BE2C (cell line): Measurements from ENCODE around the gene COL23A1.

ENCODE experiments used
- DNase-seq: peaks from one replicate; pipeline ENCODE4 v3.0.0-alpha.2; 2020
- H3K27me3 ChIP-seq: fragments of 250-450 bp; sonication (Bioruptor Pico); 2 replicates; pipeline ENCODE4 v1.5.1; 2020; ENCODE audit warnings: mild to moderate bottlenecking
- H3K36me3 ChIP-seq: fragments of 250-450 bp; sonication (Bioruptor Pico); 2 replicates; pipeline ENCODE4 v1.5.1; 2020; ENCODE audit warnings: mild to moderate bottlenecking
- H3K4me1 ChIP-seq: fragments of 250-450 bp; sonication (Bioruptor Pico); 2 replicates; pipeline ENCODE4 v1.5.1; 2020
- H3K4me3 ChIP-seq: 2 replicates; pipeline ENCODE4 v1.5.1; 2011; ENCODE audit warnings: low read depth, low read length
- H3K9me3 ChIP-seq: fragments of 250-450 bp; sonication (Bioruptor Pico); 2 replicates; pipeline ENCODE4 v1.5.1; 2020
- TF ChIP-seq, protein P1 (sequence below): IDR thresholded peaks from 2 replicates; pipeline ENCODE4 v1.5.1; 2012; ENCODE audit warnings: mild to moderate bottlenecking, low read depth, low read length

COL23A1 gene

GRCh38 chr5:178337334-178337741 lies 252.9 kb downstream of the COL23A1 start:
- H3K9me3 ChIP-seq, result no peaks in the 10 kb centered on the region
- H3K4me3 ChIP-seq, result peak overlapping the region; percentile 43
- TF ChIP-seq, protein P1, sequence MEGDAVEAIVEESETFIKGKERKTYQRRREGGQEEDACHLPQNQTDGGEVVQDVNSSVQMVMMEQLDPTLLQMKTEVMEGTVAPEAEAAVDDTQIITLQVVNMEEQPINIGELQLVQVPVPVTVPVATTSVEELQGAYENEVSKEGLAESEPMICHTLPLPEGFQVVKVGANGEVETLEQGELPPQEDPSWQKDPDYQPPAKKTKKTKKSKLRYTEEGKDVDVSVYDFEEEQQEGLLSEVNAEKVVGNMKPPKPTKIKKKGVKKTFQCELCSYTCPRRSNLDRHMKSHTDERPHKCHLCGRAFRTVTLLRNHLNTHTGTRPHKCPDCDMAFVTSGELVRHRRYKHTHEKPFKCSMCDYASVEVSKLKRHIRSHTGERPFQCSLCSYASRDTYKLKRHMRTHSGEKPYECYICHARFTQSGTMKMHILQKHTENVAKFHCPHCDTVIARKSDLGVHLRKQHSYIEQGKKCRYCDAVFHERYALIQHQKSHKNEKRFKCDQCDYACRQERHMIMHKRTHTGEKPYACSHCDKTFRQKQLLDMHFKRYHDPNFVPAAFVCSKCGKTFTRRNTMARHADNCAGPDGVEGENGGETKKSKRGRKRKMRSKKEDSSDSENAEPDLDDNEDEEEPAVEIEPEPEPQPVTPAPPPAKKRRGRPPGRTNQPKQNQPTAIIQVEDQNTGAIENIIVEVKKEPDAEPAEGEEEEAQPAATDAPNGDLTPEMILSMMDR, result no peak
- H3K27me3 ChIP-seq, result no peaks in the 10 kb centered on the region
- H3K36me3 ChIP-seq, result no peaks in the 10 kb centered on the region
- peak; percentile 61 for DNase-seq
- peaks cover 7% of the 10 kb centered on the region for H3K4me1 ChIP-seq

- DNase-seq, result peak; percentile 41
- peaks cover 7% of the 10 kb centered on the region for H3K4me1 ChIP-seq
- H3K9me3 ChIP-seq, result no peaks in the 10 kb centered on the region
- no peaks in the 10 kb centered on the region for H3K27me3 ChIP-seq
- H3K36me3 ChIP-seq, result no peaks in the 10 kb centered on the region
- peak overlapping the region; percentile 43 for H3K4me3 ChIP-seq
- TF ChIP-seq, protein P1, result no peak
These were observed 253.3 kb downstream of the COL23A1 start for GRCh38 chr5:178336889-178337288.

GRCh38 chr5:178335302-178336030 lies 254.7 kb downstream of the COL23A1 start:
- H3K27me3 ChIP-seq, result no peaks in the 10 kb centered on the region
- no peak overlapping the region for H3K4me3 ChIP-seq
- H3K9me3 ChIP-seq, result no peaks in the 10 kb centered on the region
- TF ChIP-seq, protein P1, result no peak
- H3K36me3 ChIP-seq, result no peaks in the 10 kb centered on the region
- H3K4me1 ChIP-seq, result peaks cover 7% of the 10 kb centered on the region
- DNase-seq, result no peak

DNA sequence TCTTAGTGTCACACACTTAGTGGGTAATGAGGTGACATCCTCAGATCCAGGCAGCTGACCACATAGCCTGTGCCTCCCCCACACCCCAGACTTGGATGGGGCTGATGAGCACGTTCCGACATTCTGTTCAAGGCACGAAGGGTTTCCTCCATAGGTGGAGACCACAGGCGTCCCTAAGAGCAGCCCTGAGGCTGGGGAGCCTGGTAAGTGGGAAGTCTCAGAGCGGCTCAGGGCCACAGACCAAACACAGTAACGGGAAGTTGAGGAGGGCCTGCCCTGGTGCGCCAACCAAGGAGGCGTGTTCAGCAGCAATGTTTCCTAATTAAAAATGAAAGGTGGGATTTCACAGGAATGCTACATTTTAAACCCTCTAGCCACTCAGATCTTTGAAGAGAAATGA lies 255.3 kb downstream of the COL23A1 start:
- TF ChIP-seq, protein P1, result no peak
- DNase-seq, result no peak

DNA sequence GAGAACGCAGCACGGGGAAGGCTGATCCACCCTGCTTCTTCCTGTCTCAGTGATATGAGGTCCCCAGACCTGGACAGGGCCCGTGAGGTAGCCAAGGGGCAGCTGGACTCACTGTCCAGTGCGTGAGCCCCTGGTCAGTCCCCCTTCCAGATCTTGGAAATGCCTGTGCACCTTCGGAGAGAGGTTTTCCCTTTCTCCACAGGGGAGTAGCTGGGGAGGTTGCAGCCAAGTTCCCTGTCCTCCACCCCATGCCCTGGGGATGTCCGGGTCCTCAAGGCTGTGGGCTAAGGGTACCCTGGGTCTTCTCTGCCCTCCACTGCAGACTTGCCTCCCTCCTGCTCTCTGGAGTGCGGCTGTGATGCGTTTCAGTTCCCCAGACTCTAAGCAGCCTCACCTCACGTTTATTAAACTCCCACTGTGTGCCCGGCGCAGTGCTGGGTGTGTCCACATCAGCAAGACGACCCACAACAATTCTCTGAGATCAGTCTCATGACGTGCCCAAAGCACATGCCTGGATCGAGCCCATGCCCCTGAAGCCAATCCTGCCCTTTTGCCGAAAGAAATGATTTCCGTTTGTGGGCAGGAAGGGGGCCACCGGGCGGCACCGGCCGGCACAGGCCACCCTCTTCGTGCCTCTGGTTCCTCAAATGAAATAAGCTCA lies 256.2 kb downstream of the COL23A1 start:
- no peaks in the 10 kb centered on the region for H3K9me3 ChIP-seq
- TF ChIP-seq, protein P1, result no peak
- no peaks in the 10 kb centered on the region for H3K27me3 ChIP-seq
- peaks cover 7% of the 10 kb centered on the region for H3K4me1 ChIP-seq
- H3K36me3 ChIP-seq, result no peaks in the 10 kb centered on the region
- DNase-seq, result no peak
- no peak overlapping the region for H3K4me3 ChIP-seq

More for the DNA sequence above, 255.3 kb downstream of the COL23A1 start:
- no peaks in the 10 kb centered on the region for H3K9me3 ChIP-seq
- peaks cover 7% of the 10 kb centered on the region for H3K4me1 ChIP-seq
- no peak overlapping the region for H3K4me3 ChIP-seq
- H3K36me3 ChIP-seq, result no peaks in the 10 kb centered on the region
- H3K27me3 ChIP-seq, result no peaks in the 10 kb centered on the region

DNA sequence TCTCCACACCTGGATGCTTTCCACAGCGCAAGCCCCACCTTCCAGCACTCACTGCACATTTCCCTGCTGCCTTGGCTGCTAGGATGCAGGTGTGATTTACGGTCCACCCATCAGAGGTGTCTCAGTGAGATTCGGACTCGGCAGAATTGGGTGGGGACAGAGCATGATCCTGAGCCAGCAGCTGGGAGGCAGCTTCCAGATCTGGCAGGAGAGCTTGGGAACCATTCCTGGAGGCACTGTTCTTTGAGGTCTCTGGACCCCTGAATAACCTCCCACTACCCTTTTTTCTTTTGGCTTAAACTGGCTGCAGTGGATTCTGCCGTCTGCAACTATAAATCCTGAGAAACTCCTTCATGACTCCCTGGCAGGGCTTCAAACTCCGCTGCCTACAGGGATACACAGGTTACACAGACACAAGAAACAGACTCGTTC lies 258.0 kb downstream of the COL23A1 start:
- no peaks in the 10 kb centered on the region for H3K9me3 ChIP-seq
- DNase-seq, result no peak
- H3K4me1 ChIP-seq, result peaks cover 7% of the 10 kb centered on the region
- TF ChIP-seq, protein P1, result no peak
- H3K36me3 ChIP-seq, result no peaks in the 10 kb centered on the region
- no peak overlapping the region for H3K4me3 ChIP-seq
- no peaks in the 10 kb centered on the region for H3K27me3 ChIP-seq
